GM12891 (cell line): ENCODE measurements around the gene TPSAB1.

ENCODE experiments used
- DNase-seq: peaks from one replicate; pipeline ENCODE4 v3.0.0; 2011; ENCODE audit warnings: low spot score; ENCODE audit not compliant: insufficient read length
- FAIRE-seq: peaks from 2 replicates; lab custom pipeline; 2011; peaks lifted over from hg19 to GRCh38; lab: Jason Lieb, UNC
- PAX5 ChIP-seq: IDR thresholded peaks from 2 replicates; pipeline ENCODE4 v1.6.1; 2011; ENCODE audit warnings: low read length, moderate library complexity, mild to moderate bottlenecking; ENCODE audit not compliant: insufficient read depth, severe bottlenecking
- POLR2A ChIP-seq: IDR thresholded peaks from 2 replicates; pipeline ENCODE4 v1.6.1; 2011; ENCODE audit warnings: low read depth, low read length, control low read depth
- POLR2AphosphoS5 ChIP-seq: IDR thresholded peaks from 2 replicates; pipeline ENCODE4 v1.6.1; 2011; ENCODE audit warnings: low read depth, low read length, control low read depth
- POU2F2 ChIP-seq: IDR thresholded peaks from 2 replicates; pipeline ENCODE4 v1.6.1; 2011; ENCODE audit warnings: low read depth, mild to moderate bottlenecking, control low read depth, low read length, moderate library complexity
- SPI1 ChIP-seq: IDR thresholded peaks from 2 replicates; pipeline ENCODE4 v1.6.1; 2011; ENCODE audit warnings: low read depth, low read length, control low read depth
- TAF1 ChIP-seq: IDR thresholded peaks from 2 replicates; pipeline ENCODE4 v1.6.1; 2011; ENCODE audit warnings: low read depth, low read length, control low read depth

Gene TPSAB1

DNA sequence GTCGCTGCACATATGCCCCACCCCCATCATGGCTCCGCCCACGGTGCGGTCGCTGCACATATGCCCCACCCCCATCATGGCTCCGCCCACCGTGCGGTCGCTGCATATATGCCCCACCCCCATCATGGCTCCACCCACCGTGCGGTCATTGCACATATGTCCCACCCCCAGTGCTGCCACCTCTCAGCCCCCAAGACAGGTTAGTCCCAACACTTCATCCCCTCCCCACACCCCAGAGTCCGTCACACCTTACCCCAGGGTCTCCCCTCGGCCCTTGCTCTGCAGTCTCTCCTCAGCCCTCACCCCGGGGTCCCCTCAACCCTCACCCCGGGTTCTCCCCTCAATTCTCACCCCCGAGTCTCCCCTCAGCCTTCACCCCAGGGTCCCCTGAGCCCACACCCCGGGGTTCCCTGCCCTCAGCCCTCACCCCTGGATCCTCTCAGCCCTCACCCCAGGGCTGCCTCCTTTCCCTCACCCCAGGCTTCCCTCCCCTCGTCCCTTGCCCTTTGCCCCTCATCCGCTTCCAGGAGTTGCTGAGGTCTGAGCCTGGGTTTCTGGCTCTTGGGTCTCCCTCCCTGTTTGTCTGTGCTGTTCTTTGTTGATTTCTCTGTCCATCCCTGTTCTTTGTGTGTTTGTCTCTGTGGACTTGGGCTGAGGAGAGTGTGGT, 41.0 kb upstream of the TPSAB1 start:
- FAIRE-seq (no peak), DNase-seq (no peak)
- TF ChIP-seq POLR2AphosphoS5, result no peak
- TF ChIP-seq POU2F2, result no peak

GRCh38 chr16:1200014-1200627, 40.4 kb upstream of the TPSAB1 start:
- TF ChIP-seq POLR2AphosphoS5, result no peak
- TF ChIP-seq PAX5, result no peak
- TF ChIP-seq SPI1, result no peak
- TF ChIP-seq POU2F2, result no peak
- TF ChIP-seq TAF1, result no peak
- TF ChIP-seq POLR2A, result no peak
- no peak for DNase-seq
- FAIRE-seq, result no peak

GRCh38 chr16:1201444-1201843, 39.1 kb upstream of the TPSAB1 start:
- DNase-seq (no peak), FAIRE-seq (no peak)
- TF ChIP-seq POU2F2, result no peak
- TF ChIP-seq PAX5, result no peak
- TF ChIP-seq POLR2A, result no peak
- TF ChIP-seq POLR2AphosphoS5, result no peak

DNA sequence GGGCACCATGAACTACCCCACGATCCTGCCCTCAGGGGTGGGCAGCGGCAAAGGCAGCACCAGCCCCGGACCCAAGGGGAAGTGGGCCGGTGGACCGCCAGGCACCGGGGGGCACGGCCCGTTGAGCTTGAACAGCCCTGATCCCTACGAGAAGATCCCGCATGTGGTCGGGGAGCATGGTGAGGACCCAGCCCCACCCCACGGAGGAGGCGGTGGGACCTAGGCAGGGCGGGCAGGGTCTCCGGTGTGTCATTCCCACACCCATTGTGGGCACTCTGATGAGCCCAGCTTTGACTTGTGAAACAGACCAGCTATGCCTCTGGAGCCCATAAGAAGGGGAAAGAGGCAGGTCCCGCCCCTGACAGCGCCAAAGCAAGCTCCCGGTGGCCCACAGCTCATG, 38.2 kb upstream of the TPSAB1 start:
- TF ChIP-seq PAX5 (no peak), POLR2A (no peak), POU2F2 (no peak), POLR2AphosphoS5 (no peak), TAF1 (no peak), SPI1 (no peak)
- no peak for DNase-seq
- no peak for FAIRE-seq

- TF ChIP-seq POU2F2, result no peak
- TF ChIP-seq POLR2A, result no peak
- no peak for DNase-seq
- FAIRE-seq, result no peak
Observed at GRCh38 chr16:1204933-1205332, 35.6 kb upstream of the TPSAB1 start.

DNA sequence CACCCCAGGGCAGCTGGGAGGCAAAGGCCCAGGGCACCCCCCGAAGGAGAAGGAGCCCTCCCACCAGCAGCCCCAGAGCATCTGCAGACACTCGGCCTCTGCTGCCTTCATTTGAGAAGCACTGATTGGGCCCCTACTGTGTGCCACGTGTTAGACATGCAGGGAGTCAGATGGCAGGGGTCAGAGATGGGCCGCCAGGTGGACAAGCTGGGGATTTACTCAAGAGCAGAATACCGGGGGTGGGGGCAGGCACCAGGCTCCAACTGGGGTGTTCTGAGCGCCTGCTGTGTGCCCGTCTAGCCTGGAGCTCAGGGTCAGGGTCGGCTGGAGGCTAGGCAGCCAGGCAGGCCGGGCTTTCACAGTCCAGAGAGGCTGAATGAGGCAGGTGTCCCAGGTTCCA, 34.2 kb upstream of the TPSAB1 start:
- TF ChIP-seq POU2F2, result no peak
- TF ChIP-seq POLR2AphosphoS5, result no peak
- no peak for TF ChIP-seq PAX5
- TF ChIP-seq TAF1, result no peak
- no peak for TF ChIP-seq SPI1
- no peak for TF ChIP-seq POLR2A
- FAIRE-seq, result no peak
- no peak for DNase-seq

DNA sequence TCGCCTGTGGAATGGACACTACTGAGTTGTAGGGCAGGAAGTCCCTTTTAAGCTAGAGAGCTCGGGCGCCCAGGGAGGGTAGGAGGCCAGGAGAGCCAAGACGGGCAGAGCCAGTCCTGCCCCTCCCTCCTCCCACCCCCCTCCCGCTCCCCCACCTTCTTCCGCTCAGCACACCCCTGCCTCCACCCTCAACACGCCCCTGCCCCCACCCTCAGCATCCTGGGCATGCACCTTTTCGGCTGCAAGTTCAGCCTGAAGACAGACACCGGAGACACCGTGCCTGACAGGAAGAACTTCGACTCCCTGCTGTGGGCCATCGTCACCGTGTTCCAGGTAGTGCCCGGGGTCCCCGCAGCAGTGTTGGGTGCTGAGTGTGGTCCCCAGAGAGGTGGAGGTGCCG, 33.7 kb upstream of the TPSAB1 start:
- no peak for TF ChIP-seq SPI1
- no peak for TF ChIP-seq PAX5
- no peak for TF ChIP-seq POLR2A
- TF ChIP-seq POLR2AphosphoS5, result no peak
- TF ChIP-seq TAF1, result no peak
- TF ChIP-seq POU2F2, result no peak
- FAIRE-seq, result no peak
- DNase-seq, result no peak

DNA sequence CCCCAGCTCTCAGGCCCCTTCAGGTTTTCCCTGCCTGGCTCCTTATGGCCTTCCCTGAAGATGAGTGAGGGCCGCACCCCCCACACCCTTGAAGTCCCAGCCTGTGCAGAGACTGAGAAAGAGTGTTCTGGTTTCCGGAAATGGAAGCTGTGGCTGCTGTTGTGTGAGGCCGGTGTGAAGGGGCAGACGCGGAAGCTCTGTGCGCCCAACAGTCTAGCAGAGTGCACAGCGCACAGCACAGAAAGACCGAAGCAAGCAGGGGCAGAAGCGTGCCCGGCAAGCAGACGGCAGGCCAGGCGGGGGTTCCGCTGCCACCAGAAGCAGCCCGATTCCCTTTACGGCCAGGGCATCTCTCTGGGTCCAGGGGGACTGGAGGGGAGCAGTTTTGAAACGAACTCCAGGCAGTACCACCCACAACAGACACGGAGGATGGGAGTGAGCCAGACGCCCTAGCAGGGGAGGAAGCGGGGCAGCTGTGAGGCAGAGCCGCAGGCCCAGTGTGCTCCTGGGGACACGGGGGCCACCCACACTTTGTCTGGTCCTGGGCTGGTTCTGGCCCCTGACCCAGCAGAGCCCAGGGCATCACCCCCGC, 32.2 kb upstream of the TPSAB1 start:
- no peak for DNase-seq
- no peak for FAIRE-seq
- TF ChIP-seq POLR2A (no peak), POU2F2 (no peak), SPI1 (no peak), PAX5 (no peak), POLR2AphosphoS5 (no peak), TAF1 (no peak)

DNA sequence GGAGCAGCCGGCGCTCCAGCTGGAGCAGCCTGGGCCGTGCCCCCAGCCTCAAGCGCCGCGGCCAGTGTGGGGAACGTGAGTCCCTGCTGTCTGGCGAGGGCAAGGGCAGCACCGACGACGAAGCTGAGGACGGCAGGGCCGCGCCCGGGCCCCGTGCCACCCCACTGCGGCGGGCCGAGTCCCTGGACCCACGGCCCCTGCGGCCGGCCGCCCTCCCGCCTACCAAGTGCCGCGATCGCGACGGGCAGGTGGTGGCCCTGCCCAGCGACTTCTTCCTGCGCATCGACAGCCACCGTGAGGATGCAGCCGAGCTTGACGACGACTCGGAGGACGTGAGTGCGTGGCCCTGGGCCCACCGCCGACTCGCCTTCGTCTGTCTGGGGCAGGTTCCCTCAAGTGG, 31.4 kb upstream of the TPSAB1 start:
- TF ChIP-seq POLR2A, result no peak
- TF ChIP-seq SPI1, result no peak
- no peak for TF ChIP-seq POLR2AphosphoS5
- TF ChIP-seq POU2F2, result no peak
- TF ChIP-seq TAF1, result no peak
- TF ChIP-seq PAX5, result no peak
- DNase-seq (no peak), FAIRE-seq (no peak)

DNA sequence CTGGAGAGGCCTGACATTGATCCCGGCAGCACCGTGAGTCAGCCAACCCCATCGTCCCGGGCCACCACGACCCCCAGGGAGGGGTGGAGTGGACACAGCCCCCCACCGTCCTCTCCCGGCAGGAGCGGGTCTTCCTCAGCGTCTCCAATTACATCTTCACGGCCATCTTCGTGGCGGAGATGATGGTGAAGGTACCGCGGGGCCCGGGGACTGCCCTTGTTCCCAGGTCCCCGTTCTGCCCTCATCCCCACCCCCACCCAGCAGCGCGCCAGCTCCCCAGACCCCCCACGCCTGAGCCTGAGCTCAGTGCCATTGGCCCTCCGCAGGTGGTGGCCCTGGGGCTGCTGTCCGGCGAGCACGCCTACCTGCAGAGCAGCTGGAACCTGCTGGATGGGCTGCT, 30.0 kb upstream of the TPSAB1 start:
- TF ChIP-seq POLR2AphosphoS5 (no peak), TAF1 (no peak), PAX5 (no peak)
- FAIRE-seq (no peak), DNase-seq (no peak)
